Measurements from ENCODE around the gene DCDC1.

Gene DCDC1

DNA sequence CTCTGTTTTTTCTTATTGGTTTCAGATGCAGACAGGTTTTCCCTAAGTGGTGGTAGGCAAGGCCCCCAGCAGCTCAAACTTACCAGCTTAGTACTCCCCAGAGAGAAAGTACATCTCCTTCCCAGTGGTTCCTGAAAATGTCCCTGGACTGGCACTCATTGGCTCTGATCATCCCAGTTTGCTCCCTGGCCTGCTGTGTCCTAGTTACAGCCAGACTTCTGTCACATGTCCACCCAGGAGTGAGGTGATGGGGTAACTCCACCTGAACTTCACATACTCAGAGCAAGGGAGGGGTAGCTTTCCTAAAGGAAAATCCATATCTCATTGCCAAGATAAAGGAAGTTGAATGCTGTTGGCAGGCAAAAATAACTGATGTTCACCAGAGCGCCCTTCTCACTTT is 546.4 kb downstream of the DCDC1 start:
- no peak for DNase-seq

GRCh38 chr11:30821438-30821965 is 548.0 kb downstream of the DCDC1 start:
- DNase-seq = no peak

GRCh38 chr11:30818721-30819120 is 550.8 kb downstream of the DCDC1 start:
- no peak for DNase-seq

DNA sequence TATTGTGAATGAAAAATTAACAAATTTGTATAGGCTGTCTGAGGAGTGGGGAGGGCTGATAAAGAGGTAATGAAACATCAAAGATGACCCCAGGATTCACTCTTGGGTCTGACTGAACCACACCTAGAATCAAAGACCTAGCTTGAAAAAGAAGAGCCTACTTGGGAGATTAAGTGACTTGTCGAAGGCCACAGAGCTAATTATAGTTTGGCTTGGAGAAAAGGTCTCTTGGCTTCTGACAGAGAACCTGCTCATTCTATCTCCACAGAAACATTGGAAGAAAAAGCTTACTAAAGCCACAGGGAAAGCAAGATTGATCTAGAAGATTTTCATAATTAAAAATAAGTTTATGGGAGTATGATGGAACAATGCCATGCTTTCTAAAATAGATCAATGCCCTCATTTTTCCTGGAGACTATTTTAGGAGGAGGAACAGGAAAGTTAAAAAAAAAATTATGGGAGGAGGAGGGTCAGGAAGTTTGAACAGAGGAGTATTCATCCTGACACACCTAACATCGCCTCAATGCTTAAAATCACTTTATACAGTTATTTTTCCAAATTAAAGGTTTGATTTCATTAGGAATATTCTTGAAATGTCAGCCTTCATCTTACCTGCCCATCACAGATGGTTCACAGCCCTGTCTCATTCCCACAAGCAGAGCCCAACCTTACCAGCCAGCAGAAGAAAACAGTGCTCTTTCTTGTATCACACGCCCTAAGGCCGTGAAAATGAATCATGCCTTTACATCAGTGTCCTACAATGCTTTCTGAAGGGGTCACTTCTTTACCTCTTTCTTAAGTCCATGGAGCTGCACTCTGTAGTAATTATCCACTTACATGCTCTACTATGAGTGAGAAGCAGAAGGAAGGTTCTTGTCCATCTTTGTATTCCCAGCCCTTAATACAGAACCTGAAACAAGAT is 552.3 kb downstream of the DCDC1 start:
- DNase-seq = peak; percentile 39

GRCh38 chr11:30815619-30816018 is 553.9 kb downstream of the DCDC1 start:
- DNase-seq = no peak

DNA sequence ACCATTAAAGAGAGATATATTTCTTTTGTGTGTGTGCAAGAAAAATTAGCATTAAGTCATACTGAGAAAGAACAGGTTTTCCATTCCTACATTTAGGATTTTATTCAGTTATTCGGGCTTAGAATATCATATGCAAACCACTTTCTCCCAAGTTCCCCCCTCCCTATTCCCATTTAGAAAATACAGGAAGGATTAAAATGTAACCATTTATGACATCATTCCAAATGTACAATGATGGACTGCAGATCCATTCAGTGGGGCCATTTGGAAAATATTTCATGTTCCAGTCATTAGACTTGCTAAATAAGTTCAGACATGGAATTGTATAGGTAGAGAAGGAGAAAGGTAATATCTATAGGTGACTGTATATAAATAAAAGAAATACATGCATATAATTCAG is 554.8 kb downstream of the DCDC1 start:
- DNase-seq = no peak
